Keratinocyte (primary cell): ENCODE measurements around the gene TUBGCP3.

ENCODE experiments used
- EZH2 ChIP-seq: IDR thresholded peaks from one replicate; pipeline ENCODE4 v1.6.1; 2012; ENCODE audit warnings: inconsistent platforms, mild to moderate bottlenecking, low read length, moderate library complexity
- TF ChIP-seq, protein P1 (sequence below), 3 experiments: IDR thresholded peaks in 1 of 3; conservative IDR thresholded peaks in 1 of 3; optimal IDR thresholded peaks in 1 of 3; 2 replicates in 2 of 3; 3 replicates in 1 of 3; pipeline versions ENCODE3 to v1.5.1; 2011; ENCODE audit warnings: low read length in 3 of 3, mild to moderate bottlenecking in 3 of 3, moderate library complexity in 2 of 3, control low read depth in 1 of 3, inconsistent platforms in 1 of 3; ENCODE audit not compliant: insufficient read depth in 2 of 3; ENCODE audit errors: extremely low read depth in 1 of 3

DNA sequence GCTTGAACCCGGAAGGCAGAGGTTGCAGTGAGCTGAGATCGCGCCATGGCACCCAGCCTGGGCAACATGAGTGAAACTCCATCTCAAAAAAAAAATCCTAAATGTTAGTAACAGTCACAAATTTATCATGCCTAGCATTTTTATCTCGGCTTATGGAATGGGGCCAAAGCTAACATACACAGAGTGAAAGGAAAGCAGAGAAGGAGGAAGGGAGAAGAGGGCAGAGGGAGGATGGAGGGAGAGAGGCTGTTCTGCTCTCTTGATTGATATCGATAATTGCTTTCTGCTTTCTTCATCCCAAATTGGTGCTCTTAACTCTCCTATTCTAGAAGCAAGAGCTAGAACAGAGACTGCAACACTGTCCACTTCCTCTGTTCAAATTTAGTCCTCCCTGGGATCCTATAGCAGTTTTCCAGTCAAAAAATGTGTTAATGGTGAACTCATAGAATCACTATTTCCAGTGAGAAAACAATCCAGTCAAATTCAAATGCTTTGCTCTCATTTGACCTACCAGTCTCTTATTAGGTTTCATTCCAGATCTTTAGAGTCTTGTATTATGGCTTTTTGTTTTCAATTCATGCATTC is 15.8 kb upstream of the TUBGCP3 start:
- TF ChIP-seq, protein P1, sequence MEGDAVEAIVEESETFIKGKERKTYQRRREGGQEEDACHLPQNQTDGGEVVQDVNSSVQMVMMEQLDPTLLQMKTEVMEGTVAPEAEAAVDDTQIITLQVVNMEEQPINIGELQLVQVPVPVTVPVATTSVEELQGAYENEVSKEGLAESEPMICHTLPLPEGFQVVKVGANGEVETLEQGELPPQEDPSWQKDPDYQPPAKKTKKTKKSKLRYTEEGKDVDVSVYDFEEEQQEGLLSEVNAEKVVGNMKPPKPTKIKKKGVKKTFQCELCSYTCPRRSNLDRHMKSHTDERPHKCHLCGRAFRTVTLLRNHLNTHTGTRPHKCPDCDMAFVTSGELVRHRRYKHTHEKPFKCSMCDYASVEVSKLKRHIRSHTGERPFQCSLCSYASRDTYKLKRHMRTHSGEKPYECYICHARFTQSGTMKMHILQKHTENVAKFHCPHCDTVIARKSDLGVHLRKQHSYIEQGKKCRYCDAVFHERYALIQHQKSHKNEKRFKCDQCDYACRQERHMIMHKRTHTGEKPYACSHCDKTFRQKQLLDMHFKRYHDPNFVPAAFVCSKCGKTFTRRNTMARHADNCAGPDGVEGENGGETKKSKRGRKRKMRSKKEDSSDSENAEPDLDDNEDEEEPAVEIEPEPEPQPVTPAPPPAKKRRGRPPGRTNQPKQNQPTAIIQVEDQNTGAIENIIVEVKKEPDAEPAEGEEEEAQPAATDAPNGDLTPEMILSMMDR (optimal IDR thresholded peaks at IDR 0.05 in 1 of 3, IDR thresholded peaks at IDR 0.05 in 1 of 3, conservative IDR thresholded peaks at IDR 0.05 in 1 of 3; ENCODE audit: extremely low read depth in 1 of 3, insufficient read depth in 2 of 3, low read length in 3 of 3) = no peak
- TF ChIP-seq EZH2 = no peak
